ENCODE data around the gene SEPTIN10.
"Not testable (repeated sequence)": the region's sequence is repeated elsewhere in the genome, so short reads cannot be mapped to it uniquely, and the experiment has no call there.

SEPTIN10 gene

DNA sequence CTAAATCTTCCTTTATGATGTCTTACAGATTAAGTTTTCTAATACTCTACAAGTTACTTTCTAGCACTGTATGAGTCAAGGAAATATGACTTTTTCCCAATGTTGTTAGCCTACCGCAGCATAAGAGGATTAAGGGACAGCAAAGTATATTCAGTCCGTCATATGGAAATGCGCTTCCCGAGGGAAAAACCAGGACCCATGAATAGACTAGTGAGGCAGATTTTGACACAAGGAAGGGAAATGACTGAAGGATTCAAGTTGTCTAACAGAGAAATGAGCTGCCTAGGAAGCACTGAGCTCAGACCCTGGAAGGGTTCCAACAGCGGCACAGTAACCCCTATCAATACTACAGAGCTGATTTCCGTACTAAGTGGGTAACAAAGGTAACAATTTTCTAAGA is 12.0 kb downstream of the SEPTIN10 start:
- no peak for DNase-seq (ENCODE audit: low spot score)

DNA sequence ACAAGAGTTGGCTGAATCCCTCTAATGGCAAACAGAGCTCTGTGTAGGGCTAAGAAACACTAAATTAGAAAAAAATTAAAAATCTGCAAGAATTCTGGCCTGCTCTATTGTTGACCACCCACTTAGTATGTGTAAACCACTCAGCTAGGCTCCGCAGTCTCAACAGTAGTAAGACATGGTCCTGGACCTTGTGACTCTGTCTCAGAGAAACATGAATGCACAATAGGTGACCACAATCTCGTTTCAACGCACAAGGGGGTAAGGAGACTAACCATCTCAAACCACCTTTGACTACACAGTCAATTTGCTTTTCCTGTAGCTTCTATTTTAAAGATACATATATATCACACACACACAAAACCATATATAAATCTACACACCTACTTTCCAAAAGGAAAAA is 16.5 kb downstream of the SEPTIN10 start:
- DNase-seq (ENCODE audit: low spot score) = no peak

DNA sequence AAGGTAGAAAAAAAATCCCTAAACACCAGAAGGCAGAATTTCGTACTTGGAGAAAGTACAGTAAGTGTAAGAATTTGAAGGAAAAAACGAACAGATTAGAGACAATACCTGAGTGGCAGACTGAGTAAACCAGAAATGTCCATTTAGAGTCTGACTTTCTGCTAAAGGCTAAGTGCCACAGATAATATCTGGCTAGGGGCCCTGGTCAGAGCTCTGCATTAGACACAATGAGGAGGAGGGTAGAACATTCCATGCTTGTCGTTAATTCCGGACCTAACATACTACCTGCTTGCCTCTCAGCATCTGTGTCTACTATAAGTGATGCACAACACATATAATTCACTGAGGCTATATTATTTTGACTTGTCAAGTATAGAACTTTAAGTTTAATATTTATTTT is 18.1 kb downstream of the SEPTIN10 start:
- no peak for DNase-seq (ENCODE audit: low spot score)

DNA sequence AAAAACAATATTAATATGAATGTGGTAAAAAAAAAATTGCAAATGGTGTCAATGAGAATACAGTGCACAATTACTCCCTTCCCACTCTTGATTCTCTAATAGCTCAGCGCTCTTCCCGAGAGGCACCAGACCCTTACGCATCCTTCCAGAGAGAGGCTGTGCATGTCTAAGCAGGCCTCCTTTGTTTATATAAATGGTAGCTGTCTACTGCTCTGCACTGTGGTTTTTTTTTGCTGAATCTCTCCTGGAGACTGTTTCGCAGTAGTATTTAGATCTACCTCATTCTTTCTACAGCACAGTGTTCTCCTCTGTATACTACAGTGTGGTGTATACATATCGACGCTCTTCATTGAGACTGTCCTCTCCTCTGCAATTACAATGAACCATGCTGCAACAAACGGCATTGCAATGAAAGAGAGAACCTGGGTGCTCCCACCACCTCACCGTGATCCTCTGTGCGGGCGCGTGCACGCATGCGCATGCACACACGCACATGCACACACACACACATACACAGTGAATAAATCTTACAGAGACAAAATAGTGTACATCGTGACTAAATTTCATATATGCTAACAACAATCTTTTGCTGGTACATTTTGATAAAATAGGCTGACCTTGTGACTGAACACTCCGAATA is 19.4 kb downstream of the SEPTIN10 start:
- peak; percentile 29 for DNase-seq (ENCODE audit: low spot score)

DNA sequence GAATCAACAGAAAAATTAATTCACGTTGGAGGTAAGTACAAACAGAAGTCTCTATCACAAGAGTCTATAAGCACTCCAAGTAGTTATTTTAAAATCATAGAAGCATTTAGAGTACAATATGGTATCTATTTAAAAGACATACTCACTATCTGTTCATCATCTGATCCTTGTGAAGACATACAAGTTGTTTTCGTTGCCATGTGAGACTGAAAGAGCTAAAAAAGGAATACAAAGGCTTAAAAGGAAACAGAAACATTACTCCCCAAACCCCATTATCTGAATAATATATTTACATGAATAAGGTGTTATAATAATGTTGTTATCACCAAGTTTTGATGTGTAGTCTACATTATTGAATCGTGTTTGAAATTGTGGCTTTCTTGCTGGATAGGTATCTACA is 20.9 kb downstream of the SEPTIN10 start:
- no peak for DNase-seq (ENCODE audit: low spot score)

DNA sequence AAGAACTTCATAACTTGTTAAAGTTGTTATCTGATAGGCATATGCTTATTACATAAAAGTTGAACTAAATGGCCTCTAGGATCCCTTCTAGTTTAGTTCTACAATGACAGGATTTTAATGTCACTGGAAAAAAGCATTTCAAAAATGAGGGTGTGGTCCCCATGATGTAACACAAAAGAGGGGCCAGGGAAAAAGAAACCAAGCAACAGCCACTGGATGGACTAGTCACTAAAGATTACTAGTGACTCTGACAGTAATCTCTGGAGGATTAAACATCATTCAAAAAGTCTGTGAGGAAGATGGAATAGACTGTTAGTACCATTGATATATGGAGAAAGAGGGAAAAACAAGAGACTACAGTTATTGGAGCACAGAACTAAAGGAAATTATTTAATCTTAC is 22.6 kb downstream of the SEPTIN10 start:
- DNase-seq (ENCODE audit: low spot score) = no peak

DNA sequence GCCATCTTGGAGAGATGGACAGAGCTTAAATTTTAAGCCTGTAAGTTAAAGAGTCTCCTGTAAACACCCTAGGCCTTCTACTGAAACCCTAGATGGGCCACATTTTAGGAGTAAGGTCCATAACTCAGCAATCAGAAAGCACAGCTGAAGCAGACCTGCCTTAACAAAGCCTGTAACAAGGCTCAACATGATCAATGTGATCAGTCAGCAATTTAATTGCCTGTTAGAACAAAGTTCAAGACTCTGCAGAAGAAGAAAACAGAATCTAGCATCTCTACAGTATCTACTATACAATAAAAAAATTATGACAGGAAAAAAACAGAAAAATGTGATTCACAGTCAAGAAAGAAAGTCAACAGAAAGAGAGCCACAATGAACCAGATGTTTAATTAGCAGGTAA is 27.1 kb downstream of the SEPTIN10 start:
- DNase-seq (ENCODE audit: low spot score) = no peak

DNA sequence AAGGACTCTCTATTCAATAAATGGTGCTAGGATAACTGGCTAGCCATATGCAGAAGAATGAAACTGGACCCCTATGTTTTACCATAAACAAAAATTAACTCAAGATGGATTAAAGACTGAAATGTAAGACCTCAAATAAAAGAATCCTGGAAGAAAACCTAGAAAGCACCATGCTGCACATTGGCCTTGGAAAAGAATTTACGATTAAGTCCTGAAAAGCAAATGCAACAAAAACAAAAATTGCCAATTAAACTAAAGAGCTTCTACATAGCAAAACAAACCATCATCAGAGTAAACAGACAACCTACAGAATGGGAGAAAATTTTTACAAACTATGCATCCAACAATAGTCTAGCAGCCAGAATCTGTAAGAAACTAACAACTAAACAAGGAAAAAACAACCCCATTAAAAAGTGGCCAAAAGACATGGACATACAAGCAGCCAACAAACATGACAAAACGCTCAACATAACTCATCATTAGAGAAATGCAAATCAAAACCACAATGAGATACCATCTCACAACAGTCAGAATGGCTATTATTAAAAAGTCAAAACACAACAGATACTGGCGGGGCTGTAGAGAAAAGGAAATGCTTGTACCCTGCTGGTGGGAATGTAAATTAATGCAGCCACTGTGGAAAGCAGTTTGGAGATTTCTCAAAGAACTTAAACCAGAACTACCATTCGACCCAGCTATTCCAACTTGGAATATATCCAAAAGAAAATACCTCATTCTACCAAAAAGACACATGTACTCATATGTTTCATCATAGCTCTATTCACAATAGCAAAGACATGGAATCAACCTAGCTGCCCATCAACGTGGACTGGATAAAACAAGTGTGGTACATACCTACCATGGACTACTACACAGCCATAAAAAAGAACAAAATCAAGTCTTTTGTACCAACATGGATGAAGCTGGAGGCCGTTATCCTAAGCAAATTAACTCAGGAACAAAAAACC is 30.6 kb downstream of the SEPTIN10 start:
- DNase-seq (ENCODE audit: low spot score) = no peak

DNA sequence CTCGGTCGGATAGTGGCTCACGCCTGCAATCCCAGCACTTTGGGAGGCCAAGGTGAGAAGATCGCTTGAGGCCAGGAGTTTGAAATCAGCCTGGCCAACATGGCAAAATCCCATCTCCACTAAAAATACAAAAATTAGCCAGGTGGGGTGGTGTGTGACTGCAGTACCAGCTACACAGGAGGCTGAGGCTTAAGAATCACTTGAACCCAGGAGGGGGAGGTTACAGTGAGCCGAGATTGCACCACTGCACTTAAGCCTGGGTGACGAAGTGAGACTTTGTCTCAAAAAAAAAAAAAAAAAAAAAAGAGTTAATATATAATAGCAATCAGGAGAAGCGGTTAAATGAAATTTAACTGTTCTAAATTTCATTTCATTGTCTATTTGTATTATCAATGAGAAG is 36.1 kb downstream of the SEPTIN10 start:
- not testable (repeated sequence) for DNase-seq (ENCODE audit: low spot score)

DNA sequence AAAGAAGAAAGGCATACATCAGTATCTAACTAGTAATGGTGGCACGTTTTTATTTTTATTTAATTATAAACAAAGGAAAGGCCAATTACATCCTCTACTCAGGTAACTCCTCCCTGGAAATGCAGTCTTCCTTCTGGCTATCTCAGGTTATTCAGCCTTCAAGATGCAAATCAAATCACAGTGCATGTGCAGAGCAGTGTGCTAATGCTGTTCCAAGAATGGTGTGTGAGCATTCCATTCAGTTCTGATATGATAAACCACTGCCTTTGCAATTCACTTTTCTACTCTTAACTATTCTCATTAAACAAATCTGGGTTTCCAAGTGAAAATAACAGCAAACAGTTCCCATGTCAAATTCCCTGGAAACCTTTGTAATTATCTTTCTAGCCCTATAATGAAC is 38.4 kb downstream of the SEPTIN10 start:
- no peak for DNase-seq (ENCODE audit: low spot score)

DNA sequence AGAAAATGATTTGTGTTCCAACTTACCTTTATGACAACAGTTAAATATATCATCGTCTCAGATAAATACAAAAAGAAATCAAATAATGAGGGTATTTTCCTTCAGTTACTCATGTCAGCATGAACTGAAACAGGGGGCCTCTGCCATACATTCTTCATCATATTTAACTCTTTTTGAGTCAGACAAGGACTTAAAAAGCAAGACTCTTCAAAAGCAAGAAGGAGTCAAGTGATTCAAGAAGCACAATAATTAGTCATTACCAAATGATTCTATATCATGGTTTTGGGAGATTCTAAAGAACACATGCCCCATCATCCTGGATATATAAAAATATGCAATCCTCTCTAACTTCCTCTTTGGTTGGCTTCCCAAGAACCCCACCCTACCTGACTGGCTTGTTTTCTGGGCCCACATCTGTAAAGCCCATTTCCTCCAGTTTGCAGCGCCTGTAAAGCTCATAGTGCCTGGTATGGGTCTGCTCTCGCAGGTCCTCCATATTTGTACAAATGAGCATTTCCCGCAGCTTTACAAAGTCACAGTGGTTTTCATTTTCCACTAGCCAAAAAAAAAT is 49.7 kb downstream of the SEPTIN10 start:
- DNase-seq (ENCODE audit: low spot score) = no peak

DNA sequence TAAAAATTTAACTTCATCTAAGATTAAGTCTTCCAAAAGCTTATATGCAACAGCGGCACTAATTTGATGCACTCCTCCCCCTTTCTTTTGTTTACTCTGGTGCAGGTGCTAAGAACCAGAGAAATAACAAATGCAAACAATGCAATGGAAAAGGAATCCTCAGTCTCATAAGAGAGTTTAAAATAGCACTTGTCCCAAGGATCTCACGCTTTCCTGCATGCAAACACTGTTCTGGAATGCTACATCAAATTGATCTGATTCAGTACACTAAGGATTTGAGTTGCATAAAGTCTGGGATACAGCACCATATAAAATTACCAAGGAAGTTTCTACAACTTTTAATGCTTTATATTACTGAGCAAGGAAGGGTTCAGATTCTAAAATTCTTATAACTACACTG is 50.5 kb downstream of the SEPTIN10 start:
- DNase-seq (ENCODE audit: low spot score) = no peak

DNA sequence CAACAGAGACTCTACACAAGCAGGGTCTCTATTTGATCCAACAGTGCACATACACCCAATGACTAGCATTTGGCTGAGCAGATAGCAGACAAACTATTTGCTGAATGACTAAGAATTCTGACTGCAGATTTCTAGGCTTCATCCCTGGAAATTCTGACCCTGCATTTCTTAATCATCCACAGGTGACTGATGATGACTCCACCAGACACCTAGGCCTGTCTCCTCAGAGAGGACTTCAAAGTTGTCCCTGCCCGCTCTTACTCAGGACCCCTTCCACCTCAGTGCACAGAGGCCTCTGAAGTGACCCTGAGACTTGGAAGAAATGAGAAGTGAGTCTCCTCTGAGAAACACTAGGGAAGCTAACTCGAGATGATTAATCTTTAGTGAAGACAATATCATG is 51.3 kb downstream of the SEPTIN10 start:
- no peak for DNase-seq (ENCODE audit: low spot score)

DNA sequence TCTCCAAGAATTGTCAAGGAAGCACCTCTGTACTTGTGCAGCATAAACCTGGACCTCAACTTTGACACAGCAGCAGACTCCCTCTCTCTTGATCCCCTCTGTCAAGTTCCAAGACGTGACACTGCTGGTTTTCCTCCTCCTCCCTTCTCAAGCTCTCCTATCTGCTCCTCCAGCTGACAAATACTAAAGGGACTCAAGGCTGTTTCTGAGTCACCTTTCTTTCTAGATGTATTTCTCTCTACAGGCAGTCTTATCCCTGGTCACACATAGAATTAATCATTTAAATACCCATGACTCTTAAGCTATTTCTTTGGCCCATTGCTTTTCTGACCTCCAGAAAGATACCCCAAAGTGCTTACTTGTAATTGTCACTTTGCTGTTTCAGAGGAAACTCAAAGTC is 53.5 kb downstream of the SEPTIN10 start:
- DNase-seq (ENCODE audit: low spot score) = no peak

DNA sequence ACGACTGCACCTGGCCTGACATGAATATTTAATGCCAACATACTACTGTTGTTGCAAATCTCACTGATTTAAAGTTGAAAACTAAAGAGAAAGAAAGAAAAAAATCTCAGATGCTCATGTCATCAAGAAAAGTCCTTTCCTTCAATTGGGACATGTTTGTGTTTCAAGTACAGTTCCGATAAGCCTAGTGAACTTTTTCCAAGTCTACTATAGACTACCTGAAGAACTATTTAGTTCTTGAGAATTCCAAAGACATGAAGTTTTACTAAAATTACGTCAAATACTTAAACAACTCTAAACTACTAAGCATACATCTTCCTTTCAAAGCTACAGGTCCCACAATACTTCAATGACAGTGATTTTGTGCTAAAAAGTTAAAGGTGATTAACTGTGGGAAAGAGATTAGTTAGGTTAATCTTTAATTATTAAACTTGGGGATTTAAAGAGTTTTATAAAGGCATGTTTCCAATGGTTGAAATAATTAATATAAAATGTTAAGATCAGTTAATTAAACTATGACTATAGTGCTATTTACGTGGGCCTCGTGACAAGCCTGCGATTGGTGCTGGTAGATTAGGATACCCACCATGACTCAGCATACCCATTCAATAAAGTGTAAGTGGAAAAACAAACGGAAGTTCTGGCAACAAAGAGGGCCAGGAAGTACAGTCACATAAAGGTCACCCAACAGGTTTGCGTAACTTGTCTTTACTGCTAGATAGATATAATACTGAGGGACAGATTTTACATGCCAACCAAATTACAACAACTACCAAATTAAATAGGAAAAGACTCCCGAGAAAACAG is 55.5 kb downstream of the SEPTIN10 start:
- no peak for DNase-seq (ENCODE audit: low spot score)

DNA sequence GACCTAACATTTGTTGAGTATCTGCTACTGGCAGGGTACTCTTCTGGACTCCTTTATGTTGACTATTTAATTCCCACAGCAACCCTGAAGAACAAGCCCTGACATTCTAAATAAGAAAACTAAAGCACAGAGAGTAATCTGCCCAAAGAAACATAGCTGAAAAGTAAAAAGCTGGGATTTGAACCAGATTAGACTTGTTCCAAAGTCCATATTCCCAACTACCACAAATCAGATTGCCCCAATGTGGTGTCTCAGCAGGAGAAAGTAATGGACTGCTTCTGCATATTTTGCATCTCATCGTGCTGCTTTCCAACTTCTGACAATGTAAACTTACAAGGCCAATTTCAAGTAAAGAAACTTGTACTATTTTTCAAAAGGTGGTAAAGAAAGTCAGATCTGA is 56.5 kb downstream of the SEPTIN10 start:
- DNase-seq (ENCODE audit: low spot score) = no peak

DNA sequence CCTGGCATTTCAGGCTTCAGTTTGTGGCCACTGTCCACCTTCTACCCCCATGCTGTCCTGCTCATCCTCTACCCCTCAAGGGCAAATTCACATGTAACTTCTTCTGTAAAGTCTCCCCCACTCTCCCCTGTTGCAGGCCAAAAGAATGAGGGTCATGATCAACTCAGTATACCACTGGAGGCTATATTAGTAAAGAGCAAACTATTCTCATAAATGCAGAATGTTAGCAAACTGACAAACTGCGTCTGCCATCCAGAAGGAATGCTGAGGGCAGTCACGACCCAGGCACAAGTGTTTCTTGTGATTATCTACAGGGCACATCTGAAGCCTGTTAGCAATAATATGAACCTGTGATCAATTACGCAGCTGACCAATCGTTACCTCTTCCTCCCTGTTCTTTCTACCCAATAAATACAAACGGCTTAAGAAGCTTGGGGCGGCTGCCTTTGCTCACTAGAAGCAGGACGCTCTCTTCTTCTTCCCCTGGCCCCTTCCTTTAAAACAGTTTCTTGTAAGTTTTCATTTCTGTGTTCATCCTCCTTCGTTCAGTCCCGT is 58.3 kb downstream of the SEPTIN10 start:
- DNase-seq (ENCODE audit: low spot score) = no peak

DNA sequence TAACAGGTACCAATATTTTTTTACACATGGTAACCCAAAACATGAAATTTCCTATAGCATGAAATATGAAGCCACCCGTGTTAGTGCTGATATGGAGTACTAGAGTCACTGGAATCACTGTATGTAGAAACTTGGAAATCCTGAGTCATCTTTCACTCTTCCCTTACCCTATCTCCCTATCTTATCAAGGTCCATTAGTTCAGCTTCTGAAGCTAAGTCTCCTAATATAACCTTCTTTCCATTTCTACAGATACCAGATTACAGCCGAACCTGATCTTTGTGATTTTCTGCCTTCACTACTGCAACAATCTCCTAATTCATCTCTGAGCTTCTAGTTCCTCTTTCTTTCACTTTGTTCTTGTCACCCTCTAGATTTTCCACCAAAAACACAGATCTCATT is 59.0 kb downstream of the SEPTIN10 start:
- DNase-seq (ENCODE audit: low spot score) = no peak

DNA sequence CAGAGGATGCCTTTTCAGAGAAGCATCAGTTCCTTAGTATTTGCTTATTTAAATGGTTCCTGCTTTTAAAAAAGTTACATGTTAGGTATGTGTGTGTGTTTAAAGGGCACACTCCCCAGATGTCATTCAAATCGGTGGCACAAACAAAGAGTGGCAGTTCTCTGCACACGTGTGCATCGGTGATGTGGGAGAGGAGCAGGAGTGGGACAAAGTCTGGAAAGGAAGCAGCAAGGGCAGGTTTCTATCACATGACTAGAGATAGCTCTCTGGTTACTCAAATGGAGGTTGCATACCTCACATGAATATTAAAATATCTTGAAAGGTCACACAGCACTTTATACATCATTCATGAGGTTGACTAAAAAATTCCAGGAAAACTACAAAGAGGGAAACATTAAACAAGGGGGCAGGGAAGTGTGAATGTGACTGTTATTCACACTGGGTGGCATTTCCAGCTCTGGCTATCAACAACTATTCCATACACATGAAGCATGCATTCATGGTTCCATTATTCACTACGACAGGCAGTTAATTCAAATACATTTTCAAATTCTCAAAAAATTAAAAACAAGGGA is 64.7 kb downstream of the SEPTIN10 start:
- no peak for DNase-seq (ENCODE audit: low spot score)

DNA sequence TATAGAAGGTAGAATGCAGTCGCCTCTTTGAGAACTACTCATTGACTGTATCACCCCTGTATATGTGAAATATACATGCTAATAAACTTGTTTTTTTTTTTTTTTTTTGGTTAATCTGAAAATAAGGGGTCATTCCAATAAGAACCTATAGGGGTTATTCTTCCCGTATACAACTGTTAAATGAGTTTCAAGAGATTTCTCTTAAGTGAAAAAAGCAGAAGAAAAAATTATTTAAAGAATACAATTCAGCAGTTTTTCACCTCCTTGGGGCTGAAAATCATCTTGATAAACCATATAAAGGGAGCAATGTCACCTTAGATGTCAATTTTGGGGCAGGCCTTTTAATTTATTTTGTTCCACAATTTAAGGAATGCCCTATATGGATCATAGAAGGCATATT is 66.5 kb downstream of the SEPTIN10 start:
- no peak for DNase-seq (ENCODE audit: low spot score)

DNA sequence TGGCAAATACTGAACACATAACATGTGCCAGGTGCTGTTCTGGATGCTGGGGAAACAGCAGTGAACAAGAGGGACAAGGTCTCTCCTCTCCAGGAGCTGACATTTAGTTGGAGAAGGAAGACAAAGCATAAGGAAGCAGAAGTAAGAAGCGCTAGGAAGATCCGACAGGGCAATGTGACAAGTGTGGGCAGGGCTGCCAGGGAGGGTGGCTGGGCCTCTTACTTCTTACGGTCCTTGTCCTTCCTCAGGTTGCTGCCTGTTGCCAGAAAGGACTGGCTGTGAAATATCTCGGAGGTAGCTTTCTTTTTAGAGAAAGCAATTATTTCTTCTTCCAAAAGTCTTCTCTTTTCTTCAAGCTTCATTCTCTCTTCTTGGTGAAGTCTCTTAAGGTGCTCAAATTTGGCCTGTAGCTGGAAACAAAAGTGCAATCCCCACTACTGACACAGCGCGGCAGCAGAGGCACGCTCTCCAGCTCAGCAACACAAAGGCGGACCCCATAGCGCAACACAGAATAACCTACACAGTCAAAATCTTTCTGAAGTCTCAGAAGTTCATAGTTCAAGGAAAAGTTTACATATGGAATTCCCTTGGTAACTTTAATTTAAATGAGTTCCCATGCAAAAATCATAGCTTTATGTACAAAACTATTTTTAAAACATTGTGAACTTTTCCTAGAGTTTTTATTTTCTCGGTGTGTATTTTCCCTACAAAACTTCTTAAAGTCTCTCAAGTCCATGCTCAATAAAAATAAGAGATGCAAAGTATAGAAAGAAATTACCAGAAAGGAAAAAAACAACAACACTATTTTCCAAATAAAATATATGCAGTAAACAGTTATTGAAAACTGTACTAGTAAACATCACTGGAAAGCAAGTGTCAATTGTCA is 67.7 kb downstream of the SEPTIN10 start:
- DNase-seq (ENCODE audit: low spot score) = peak; percentile 68
